Fibroblast of lung (primary cell): ENCODE results near the gene DPH6.

Experiments
- EZH2 ChIP-seq: IDR thresholded peaks from 2 replicates; pipeline ENCODE4 v1.5.1; 2012; ENCODE audit warnings: low read length, control low read depth, mild to moderate bottlenecking; ENCODE audit errors: missing control alignments
- TF ChIP-seq, protein P1 (sequence below), 2 donors: IDR thresholded peaks in 1 of 2; conservative IDR thresholded peaks in 1 of 2; 1 replicate in 1 of 2; 2 replicates in 1 of 2; pipeline ENCODE4 v1.5.1; 2011 to 2012; ENCODE audit warnings: low read length in 2 of 2, control low read depth in 1 of 2, inconsistent platforms in 1 of 2, low read depth in 1 of 2, mild to moderate bottlenecking in 1 of 2

GRCh38 chr15:35519541-35520149, 26.3 kb downstream of the DPH6 start:
- TF ChIP-seq, protein P1, sequence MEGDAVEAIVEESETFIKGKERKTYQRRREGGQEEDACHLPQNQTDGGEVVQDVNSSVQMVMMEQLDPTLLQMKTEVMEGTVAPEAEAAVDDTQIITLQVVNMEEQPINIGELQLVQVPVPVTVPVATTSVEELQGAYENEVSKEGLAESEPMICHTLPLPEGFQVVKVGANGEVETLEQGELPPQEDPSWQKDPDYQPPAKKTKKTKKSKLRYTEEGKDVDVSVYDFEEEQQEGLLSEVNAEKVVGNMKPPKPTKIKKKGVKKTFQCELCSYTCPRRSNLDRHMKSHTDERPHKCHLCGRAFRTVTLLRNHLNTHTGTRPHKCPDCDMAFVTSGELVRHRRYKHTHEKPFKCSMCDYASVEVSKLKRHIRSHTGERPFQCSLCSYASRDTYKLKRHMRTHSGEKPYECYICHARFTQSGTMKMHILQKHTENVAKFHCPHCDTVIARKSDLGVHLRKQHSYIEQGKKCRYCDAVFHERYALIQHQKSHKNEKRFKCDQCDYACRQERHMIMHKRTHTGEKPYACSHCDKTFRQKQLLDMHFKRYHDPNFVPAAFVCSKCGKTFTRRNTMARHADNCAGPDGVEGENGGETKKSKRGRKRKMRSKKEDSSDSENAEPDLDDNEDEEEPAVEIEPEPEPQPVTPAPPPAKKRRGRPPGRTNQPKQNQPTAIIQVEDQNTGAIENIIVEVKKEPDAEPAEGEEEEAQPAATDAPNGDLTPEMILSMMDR (conservative IDR thresholded peaks at IDR 0.05 in 1 of 2, IDR thresholded peaks at IDR 0.05 in 1 of 2; ENCODE audit: low read depth in 1 of 2, low read length in 2 of 2): peak; percentile 36 to 50
- no peak for TF ChIP-seq EZH2
